HG02885 (cell line): ENCODE measurements around the gene AS3MT.
"Not testable (repeated sequence)": the region's sequence is repeated elsewhere in the genome, so short reads cannot be mapped to it uniquely, and the experiment has no call there.

ENCODE experiments used
- ATAC-seq: cut with Tn5 transposase; IDR thresholded peaks from one replicate; pipeline ENCODE4 v1.9.1; 2021; ENCODE audit warnings: mild to moderate bottlenecking; ENCODE audit not compliant: unreplicated experiment, poor library complexity

AS3MT gene, protein sequence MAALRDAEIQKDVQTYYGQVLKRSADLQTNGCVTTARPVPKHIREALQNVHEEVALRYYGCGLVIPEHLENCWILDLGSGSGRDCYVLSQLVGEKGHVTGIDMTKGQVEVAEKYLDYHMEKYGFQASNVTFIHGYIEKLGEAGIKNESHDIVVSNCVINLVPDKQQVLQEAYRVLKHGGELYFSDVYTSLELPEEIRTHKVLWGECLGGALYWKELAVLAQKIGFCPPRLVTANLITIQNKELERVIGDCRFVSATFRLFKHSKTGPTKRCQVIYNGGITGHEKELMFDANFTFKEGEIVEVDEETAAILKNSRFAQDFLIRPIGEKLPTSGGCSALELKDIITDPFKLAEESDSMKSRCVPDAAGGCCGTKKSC

GRCh38 chr10:102869258-102870198 is at the start of gene AS3MT:
TSS of gene AS3MT (plus strand) at chr10:102869470. CDS start at chr10:102869593, 123 bp downstream.
- ATAC-seq, result no peak

DNA sequence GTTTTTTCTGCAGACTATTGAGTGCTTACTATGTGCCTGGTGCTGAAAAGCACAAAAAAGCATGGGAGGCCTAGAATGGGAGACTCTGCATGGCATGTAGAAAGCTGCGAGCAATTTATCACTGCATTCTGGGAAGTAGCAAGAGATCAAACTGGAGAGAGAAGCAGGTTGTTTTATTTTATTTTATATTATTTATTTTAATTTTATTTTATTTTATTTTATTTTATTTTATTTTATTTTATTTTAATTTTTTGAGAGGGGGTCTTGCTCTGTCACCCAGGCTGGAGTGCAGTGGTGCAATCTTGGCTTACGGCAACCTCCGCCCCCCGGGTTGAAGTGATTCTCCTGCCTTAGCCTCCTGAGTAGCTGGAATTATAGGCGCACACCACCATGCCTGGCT is 49.3 kb upstream of the AS3MT start:
- ATAC-seq, result not testable (repeated sequence)

DNA sequence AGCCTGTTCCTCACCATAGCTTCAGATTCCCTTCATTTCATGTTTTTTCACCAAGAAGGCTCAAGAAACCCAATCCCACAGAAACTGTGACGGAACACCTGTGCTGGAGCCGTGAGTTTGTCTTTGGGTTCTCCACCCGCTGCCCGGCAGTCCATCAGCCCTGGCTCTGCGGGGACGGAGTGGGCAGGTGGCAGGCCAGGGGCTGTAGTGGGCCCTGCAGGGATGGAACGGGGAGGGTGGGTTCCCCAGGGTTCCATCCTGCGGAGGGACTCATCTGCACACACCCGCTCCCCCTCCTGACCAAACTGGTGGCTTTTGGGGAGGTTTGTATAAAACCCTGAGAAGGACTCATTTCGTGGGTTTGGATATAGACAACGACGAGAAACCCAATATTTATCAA is 47.0 kb upstream of the AS3MT start:
- no peak for ATAC-seq

DNA sequence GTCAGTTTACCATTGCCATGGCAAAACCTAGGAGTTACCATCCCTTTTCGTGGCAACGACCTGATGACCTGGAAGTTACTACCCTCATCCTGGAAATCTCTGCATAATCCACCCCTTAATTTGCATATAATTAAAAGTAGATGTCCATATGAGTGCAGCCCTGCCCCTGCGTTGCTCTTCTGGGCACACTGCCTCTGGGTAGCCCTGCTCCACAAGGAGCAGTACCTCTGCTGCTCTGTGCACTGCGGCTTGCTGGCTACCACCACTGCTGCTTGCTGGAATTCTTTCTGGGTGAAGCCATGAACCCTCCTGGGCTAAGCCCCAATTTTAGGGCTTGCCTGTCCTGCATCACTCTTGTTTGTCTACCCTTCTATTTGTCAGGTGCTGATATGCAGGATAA is 44.6 kb upstream of the AS3MT start:
- no peak for ATAC-seq

- ATAC-seq, result no peak
These were observed 43.0 kb upstream of the AS3MT start for GRCh38 chr10:102826148-102826796.

GRCh38 chr10:102827597-102827975 is 41.7 kb upstream of the AS3MT start:
- ATAC-seq, result no peak

DNA sequence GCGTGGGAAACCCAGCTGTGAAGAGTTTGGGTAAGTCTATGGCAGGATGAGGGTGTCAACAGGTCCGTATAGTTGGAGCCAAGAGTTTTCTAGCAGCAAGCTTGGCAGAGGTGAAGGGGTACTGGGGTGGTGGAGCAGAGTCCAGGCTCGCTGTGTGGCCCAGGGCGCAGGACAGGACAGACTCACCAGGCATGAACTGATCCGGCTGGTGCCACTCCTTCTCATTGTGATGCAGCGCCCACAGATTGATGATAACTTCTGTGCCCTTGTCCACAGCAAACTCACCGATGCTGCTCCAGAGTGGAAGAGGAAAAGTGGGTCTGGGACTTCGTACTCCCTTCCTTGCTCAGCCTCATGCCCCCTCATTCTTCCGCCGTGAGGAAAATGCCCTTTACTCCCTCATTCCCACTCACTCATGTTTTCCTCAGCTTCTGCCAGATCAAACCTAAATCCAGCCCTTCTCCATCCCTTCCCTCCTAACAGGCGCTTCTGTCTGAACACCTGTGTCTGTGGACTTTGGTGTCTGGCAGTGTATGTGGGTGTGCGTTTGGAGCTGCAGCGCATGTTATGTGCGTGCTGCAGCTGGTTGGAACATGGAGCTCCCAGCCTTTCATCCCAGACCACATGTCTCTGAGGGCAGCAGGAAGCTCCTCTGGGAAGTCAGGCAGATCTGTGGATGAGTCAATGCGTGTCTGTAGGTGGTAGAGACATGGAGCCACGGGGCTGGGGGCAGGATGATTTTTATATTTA is 37.8 kb upstream of the AS3MT start:
- ATAC-seq, result no peak

GRCh38 chr10:102832248-102832647 is 37.0 kb upstream of the AS3MT start:
- ATAC-seq, result no peak

- no peak for ATAC-seq
These were observed 36.3 kb upstream of the AS3MT start for GRCh38 chr10:102832987-102833386.

DNA sequence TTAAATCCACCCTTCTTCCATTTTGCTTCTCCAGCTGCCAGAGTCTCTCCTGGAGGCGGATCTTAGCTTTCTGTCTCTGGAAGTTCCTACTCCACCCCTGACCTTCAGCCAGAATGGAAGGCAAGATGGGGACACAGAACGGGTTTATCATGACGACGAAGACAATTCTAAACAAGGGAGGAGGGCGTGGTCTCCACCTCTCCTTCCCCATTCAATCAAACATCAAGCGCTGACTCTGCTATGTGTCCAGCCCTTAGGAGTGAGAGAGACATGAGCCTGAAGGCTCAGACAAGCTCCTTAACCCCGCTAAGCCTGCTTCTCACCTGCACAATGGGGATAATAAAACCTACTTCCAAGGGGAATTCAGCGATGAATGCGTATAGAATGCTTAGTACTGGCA is 35.1 kb upstream of the AS3MT start:
- ATAC-seq, result no peak

GRCh38 chr10:102835007-102835482 is 34.2 kb upstream of the AS3MT start:
- ATAC-seq, result peak; percentile 58

DNA sequence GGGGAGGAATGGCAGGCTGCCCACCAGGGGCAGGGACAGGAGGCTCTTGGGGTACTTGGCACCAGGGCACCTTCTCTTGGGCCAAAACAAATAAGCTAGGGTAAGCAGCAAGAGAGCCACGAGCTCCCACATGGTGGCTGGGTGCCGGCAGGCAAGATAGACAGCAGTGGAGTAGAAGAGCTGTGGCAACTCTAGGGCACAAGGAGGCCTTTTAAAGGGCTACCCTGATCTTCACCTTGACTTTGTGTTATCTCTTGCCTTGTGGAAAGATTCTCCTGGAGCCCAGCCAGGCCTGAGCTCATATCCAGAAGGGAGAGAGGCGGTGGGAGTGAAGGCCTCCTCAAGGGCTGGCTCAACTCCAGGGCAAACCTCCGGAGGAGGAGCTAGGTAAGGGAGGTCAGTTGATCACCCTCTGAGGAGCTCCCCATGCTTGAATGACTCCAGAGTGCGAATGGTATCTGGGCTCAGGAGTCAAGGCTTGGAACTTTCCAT is 32.0 kb upstream of the AS3MT start, which contains the start of gene CYP17A1:
Gene CYP17A1 (minus strand): TSS at position 184 of the 492 bp plus-strand sequence. CDS start 52 bp downstream, at position 132.
- ATAC-seq, result no peak

GRCh38 chr10:102838276-102838927 is 30.9 kb upstream of the AS3MT start:
- ATAC-seq, result not testable (repeated sequence)

DNA sequence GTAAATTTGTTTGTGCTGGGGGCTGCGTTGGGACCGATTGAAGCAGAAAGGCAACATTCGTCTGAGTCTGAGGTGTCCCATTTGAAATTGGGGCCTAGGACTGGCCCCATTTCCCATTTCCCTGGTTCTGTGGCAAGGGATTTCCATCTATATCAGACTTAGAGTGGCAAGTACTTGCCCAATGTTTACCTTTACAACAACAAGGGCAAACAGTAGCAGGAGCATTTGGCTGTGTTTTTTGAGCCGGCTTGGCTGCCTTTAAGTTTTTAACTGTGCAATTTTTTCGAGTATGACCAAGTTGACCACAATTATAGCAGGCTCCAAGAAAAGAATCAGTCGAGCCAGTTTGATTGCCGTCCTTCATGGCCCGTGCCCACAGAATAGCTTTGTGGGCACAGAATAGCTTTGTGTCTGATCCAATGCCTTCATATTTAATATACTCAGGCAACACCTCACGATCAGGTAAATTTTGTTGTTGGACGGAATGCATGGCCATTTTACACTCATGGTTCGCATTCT is 27.4 kb upstream of the AS3MT start:
- ATAC-seq, result no peak

DNA sequence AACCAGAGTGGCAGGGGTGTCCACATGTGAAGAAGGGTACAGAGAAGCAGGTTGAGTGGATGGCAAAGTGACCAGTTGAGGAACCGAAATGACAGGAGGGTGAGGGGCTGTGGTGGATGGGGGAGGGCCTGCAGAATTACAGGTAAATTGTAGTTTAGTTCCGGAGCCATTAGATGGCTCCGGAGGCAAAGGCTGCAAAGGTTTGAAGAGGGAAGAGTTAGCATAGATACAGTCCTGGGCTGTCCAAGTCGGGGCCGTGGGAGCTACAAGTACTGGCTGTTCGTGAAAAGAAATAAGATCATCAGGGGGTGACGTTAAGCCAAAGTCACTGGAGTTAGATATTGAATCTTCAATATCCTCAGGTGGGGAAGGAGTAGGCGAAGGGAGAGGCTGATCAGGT is 26.1 kb upstream of the AS3MT start:
- not testable (repeated sequence) for ATAC-seq

GRCh38 chr10:102844190-102844776 is 25.0 kb upstream of the AS3MT start:
- not testable (repeated sequence) for ATAC-seq

DNA sequence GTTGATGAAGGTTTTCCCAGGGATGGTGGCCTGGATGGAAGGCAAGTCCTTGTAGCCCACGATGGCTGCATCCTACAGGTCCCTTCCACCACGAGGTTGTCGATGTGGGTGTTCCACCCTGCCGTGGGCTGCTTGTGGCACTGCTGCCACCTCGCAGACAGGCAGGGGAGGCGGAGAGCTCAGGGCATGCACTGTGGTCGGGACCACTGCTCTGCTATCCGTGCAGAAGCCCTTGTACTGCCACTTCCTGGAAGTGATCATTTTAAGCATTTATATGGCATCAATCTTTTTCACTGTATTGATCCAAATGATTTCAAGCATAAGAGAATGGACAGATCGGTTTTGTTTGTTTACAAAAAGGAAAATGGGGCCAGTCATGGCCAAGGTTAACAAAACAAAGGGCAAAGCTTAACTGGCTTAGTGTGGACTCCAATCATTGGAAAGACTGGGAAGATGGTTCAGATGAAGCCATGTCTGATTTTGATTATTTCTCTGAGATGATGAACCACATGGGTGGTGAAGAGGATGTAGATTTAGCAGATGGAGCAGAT is 23.8 kb upstream of the AS3MT start:
- no peak for ATAC-seq

DNA sequence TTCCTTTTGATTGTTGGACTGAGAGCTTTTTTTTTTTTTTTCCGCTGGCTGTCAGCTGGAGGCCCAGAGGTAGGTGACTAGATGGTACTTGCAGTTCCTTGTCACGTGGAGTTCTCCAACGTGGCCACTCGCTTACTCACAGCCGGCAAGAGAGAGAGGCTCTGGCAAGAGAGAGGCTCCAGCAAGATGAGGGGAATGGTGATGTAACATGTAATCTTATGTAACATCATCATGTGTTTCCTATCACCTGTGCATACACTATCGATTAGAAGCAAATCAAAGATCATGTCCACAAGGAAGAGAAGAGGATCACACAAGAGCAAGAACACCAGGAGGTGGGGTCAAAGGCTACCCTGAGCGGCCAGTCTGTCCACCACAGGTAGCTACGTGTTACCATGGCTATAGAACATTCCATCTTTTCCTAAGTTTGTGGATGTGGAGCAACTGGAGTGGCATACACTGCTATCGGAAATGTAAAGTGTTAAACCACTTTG is 19.2 kb upstream of the AS3MT start:
- no peak for ATAC-seq
